ENCODE results near the gene BUD23. TPM values are rescaled to one million over a fixed set of nuclear protein-coding genes. Genes with fewer than 3 reads are reported as not detected.
"Not testable (repeated sequence)": the region's sequence is repeated elsewhere in the genome, so short reads cannot be mapped to it uniquely, and the experiment has no call there.

Gene BUD23
- total RNA-seq, 4 donors from 2014 or later: 22.5 to 50.6 (median 39.3) TPM

GRCh38 chr7:73669288-73669701, 14.1 kb upstream of the BUD23 start:
- no peaks in the 10 kb centered on the region for H3K27me3 ChIP-seq
- TF ChIP-seq, protein P1, sequence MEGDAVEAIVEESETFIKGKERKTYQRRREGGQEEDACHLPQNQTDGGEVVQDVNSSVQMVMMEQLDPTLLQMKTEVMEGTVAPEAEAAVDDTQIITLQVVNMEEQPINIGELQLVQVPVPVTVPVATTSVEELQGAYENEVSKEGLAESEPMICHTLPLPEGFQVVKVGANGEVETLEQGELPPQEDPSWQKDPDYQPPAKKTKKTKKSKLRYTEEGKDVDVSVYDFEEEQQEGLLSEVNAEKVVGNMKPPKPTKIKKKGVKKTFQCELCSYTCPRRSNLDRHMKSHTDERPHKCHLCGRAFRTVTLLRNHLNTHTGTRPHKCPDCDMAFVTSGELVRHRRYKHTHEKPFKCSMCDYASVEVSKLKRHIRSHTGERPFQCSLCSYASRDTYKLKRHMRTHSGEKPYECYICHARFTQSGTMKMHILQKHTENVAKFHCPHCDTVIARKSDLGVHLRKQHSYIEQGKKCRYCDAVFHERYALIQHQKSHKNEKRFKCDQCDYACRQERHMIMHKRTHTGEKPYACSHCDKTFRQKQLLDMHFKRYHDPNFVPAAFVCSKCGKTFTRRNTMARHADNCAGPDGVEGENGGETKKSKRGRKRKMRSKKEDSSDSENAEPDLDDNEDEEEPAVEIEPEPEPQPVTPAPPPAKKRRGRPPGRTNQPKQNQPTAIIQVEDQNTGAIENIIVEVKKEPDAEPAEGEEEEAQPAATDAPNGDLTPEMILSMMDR (IDR thresholded peaks at IDR 0.05): no peak
- TF ChIP-seq EP300 (IDR thresholded peaks at IDR 0.05) (no peak), POLR2A (IDR thresholded peaks at IDR 0.05) (no peak)
- H3K36me3 ChIP-seq: peaks cover 0 to 5% (median 0%) of the 10 kb centered on the region in 3 donors
- peaks cover 0 to 18% (median 9%) of the 10 kb centered on the region in 4 donors for H3K4me1 ChIP-seq
- H3K4me3 ChIP-seq: no peak overlapping the region
- H3K9me3 ChIP-seq: no peaks in the 10 kb centered on the region
- 73 to 77% methylated on average over 19 of the region's 19 CpGs for WGBS, 2 donors
- H3K27ac ChIP-seq: no peak overlapping the region
- DNase-seq (ENCODE audit: low spot score in 2 of 2): no peak

DNA sequence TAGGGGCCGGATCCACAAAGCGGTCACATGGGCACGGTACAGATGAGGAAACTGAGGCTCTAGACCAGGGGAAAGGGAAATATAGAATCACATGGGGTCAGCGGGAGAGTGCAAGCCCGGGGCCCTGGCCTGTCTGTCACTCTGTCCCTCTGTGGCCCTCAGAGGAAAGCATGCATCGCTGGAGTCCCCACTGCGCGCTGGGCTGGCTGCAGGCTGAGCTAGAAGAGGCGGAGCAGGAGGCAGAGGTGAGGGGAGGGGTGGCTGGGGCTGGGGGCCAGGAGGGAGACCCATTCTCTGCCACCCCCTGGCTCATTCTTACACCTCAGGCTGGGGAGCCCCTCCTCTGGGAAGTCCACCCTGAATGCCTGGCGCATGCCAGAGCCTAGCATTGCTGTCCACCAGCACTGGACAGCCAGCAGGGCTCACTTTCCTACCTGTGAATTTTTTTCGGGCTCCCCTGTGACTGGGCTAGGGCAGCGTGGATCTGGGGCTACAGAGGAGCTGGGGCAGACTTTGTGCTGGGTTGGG, 13.5 kb upstream of the BUD23 start:
- TF ChIP-seq EP300 (IDR thresholded peaks at IDR 0.05) (no peak), POLR2A (IDR thresholded peaks at IDR 0.05) (no peak)
- TF ChIP-seq, protein P1 (IDR thresholded peaks at IDR 0.05): no peak
- no peak for DNase-seq (ENCODE audit: low spot score in 2 of 2)
- Histone ChIP-seq H3K4me3 (no peak overlapping the region), H3K36me3 (peaks cover 0 to 5% (median 0%) of the 10 kb centered on the region in 3 donors), H3K27ac (no peak overlapping the region), H3K4me1 (peaks cover 0 to 18% (median 9%) of the 10 kb centered on the region in 4 donors), H3K9me3 (no peaks in the 10 kb centered on the region), H3K27me3 (no peaks in the 10 kb centered on the region)
- 81 to 90% methylated on average over 11 to 12 of the region's 12 CpGs for WGBS, 2 donors

- TF ChIP-seq POLR2A (IDR thresholded peaks at IDR 0.05) (no peak), EP300 (IDR thresholded peaks at IDR 0.05) (no peak)
- TF ChIP-seq, protein P1 (IDR thresholded peaks at IDR 0.05): no peak
- no peak for DNase-seq (ENCODE audit: low spot score in 2 of 2)
- no peak overlapping the region for H3K4me3 ChIP-seq
- H3K4me1 ChIP-seq: peaks cover 0 to 18% (median 9%) of the 10 kb centered on the region in 4 donors
- no peaks in the 10 kb centered on the region for H3K9me3 ChIP-seq
- H3K27ac ChIP-seq: no peak overlapping the region
- WGBS, 2 donors: 34% methylated on average over 6 of the region's 12 CpGs; no CpG with 5 or more reads in 1 of the 2 donors
- H3K36me3 ChIP-seq: peaks cover 0 to 5% (median 0%) of the 10 kb centered on the region in 3 donors
- no peaks in the 10 kb centered on the region for H3K27me3 ChIP-seq
These were observed 12.1 kb upstream of the BUD23 start for GRCh38 chr7:73671322-73671661.

DNA sequence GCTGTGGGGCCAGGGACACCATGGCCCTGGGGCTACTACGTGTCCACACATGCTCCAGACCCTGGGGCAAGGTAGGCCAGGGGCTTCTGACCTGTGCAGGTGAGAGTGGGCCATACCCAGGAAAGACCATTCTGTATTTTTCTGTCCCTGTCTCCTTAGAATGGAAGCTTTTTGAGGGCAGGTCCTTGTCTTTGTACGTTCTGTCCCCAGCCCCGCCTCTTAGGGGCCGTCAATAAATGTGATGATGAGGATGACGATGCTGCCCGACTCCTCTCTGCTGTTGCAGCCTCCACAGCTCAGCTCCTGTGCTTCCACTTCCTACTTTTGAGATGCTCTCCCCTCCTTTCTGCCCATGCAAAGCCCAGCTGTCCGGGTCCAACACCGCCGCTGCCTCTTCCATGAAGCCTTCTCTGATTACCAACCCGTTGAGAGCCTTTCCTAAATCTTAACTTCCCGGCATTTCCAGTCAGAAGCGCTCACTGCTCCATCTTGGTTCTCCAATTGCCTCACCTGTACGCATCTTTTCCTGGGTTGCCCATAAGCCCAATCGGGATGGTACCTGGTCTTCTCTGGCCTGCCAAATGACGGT, 11.4 kb upstream of the BUD23 start:
- DNase-seq (ENCODE audit: low spot score in 2 of 2): no peak
- H3K36me3 ChIP-seq: peaks cover 0 to 6% (median 0%) of the 10 kb centered on the region in 3 donors
- H3K4me1 ChIP-seq: peaks cover 0 to 18% (median 9%) of the 10 kb centered on the region in 4 donors
- H3K27me3 ChIP-seq: no peaks in the 10 kb centered on the region
- no peak overlapping the region for H3K4me3 ChIP-seq
- TF ChIP-seq, protein P1 (IDR thresholded peaks at IDR 0.05): no peak
- TF ChIP-seq EP300 (IDR thresholded peaks at IDR 0.05) (no peak), POLR2A (IDR thresholded peaks at IDR 0.05) (no peak)
- H3K27ac ChIP-seq: no peak overlapping the region
- 94 to 95% methylated on average over 15 of the region's 15 CpGs for WGBS, 2 donors
- no peaks in the 10 kb centered on the region for H3K9me3 ChIP-seq

DNA sequence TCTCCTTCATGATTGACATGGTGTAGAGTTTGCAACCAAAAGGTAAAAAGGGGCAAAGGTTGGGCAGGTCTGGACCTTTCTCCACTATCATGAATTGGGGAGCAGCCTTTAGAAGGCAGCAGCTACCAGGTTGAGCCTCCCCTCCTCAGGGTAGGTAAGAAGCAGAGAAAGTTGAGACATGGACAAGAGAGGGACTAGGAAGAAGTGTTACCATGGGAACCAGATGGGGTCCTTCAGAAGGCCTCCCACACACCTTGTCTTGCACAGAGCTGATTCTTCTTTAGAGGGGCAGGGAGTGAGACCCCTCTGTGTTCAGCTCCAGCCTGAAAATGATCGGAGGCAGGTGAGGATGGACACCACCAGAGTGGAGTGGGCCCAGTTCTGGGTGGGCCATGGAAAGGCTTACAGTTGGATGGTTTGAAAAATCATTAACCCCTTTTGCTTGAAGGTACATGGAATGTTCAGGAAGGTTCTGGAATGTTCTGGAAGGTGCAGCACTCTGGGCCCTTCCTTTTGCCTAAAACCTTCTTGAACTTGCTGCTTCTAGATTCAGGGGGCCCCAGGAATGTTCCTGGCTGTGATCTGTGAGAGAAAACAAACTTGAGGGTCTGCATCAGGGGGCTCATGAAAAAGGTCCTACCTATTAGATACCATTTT, 8.8 kb upstream of the BUD23 start:
- Histone ChIP-seq H3K27me3 (no peaks in the 10 kb centered on the region), H3K27ac (no peak overlapping the region), H3K9me3 (no peaks in the 10 kb centered on the region), H3K36me3 (peaks cover 0 to 33% (median 10%) of the 10 kb centered on the region in 3 donors), H3K4me3 (no peak overlapping the region), H3K4me1 (peaks cover 0 to 1% (median 0%) of the 10 kb centered on the region in 4 donors)
- 85 to 90% methylated on average over 1 of the region's 1 CpG for WGBS, 2 donors
- DNase-seq (ENCODE audit: low spot score in 2 of 2): no peak
- TF ChIP-seq EP300 (IDR thresholded peaks at IDR 0.05) (no peak), POLR2A (IDR thresholded peaks at IDR 0.05) (no peak)
- TF ChIP-seq, protein P1 (IDR thresholded peaks at IDR 0.05): no peak

- H3K9me3 ChIP-seq; H3K4me3 ChIP-seq; DNase-seq (ENCODE audit: low spot score in 2 of 2); H3K27ac ChIP-seq; H3K27me3 ChIP-seq: not testable (repeated sequence)
- WGBS, 2 donors: 77 to 80% methylated on average over 9 of the region's 9 CpGs
- Histone ChIP-seq H3K4me1 (peaks cover 0 to 15% (median under 1%) of the 10 kb centered on the region in 4 donors), H3K36me3 (peaks cover 0 to 47% (median 10%) of the 10 kb centered on the region in 3 donors)
These were observed 7.3 kb upstream of the BUD23 start for GRCh38 chr7:73676062-73676461.

Measured in tibial nerve (tissue), 4 donors.